OCI-LY3 (cell line): ENCODE measurements around the gene PDE1A.

Experiments used
- H2AFZ ChIP-seq: fragments of 200-600, 300-600 bp; shearing (Covaris generic); 2 replicates; pipeline ENCODE4 v1.6.0; 2014; ENCODE audit warnings: antibody characterized with exemption, low read depth, low read length
- H3K27ac ChIP-seq: fragments of 200-600, 300-600 bp; sonication (generic); 2 replicates; pipeline ENCODE4 v1.5.1; 2014; ENCODE audit warnings: mild to moderate bottlenecking, low read length, moderate library complexity, mixed read lengths
- H3K27me3 ChIP-seq: fragments of 200-600, 300-600 bp; sonication (generic); 2 replicates; pipeline ENCODE4 v1.6.1; 2014; ENCODE audit warnings: low read depth, low read length, mixed read lengths
- H3K36me3 ChIP-seq: fragments of 200-600, 300-600 bp; sonication (generic); replicated peaks from 2 replicates; pipeline ENCODE3; 2014; ENCODE audit warnings: low read depth, low read length, mixed read lengths
- H3K4me1 ChIP-seq: fragments of 300-600, 200-600 bp; sonication (generic); 2 replicates; pipeline ENCODE4 v1.6.1; 2014; ENCODE audit warnings: low read length, mixed read lengths
- H3K4me2 ChIP-seq: fragments of 200-600, 300-600 bp; sonication (generic); 2 replicates; pipeline ENCODE4 v1.6.1; 2014; ENCODE audit warnings: low read length, mixed read lengths
- H3K4me3 ChIP-seq: fragments of 300-600, 200-600 bp; sonication (generic); 2 replicates; pipeline ENCODE4 v1.5.1; 2014; ENCODE audit warnings: antibody characterized with exemption, mild to moderate bottlenecking, low read length, moderate library complexity
- H3K79me2 ChIP-seq: fragments of 300-600, 200-600 bp; shearing (Covaris generic); 2 replicates; pipeline ENCODE4 v1.6.1; 2014; ENCODE audit warnings: mild to moderate bottlenecking, low read length, mixed read lengths
- H3K9ac ChIP-seq: fragments of 300-600, 200-600 bp; shearing (Covaris generic); 2 replicates; pipeline ENCODE4 v1.6.0; 2014; ENCODE audit warnings: mild to moderate bottlenecking, low read length, moderate library complexity
- H3K9me3 ChIP-seq: fragments of 200-600, 300-600 bp; shearing (Covaris generic); 2 replicates; pipeline ENCODE4 v1.6.1; 2014; ENCODE audit warnings: low read length, mixed read lengths; ENCODE audit not compliant: insufficient read depth
- H4K20me1 ChIP-seq: fragments of 200-600, 300-600 bp; sonication (generic); 2 replicates; pipeline ENCODE4 v1.6.1; 2016; ENCODE audit warnings: low read length, mixed read lengths; ENCODE audit not compliant: insufficient read depth
- CTCF ChIP-seq: fragments of 200-600, 300-600 bp; sonication (generic); IDR thresholded peaks from 2 replicates; pipeline ENCODE4 v1.5.1; 2014; ENCODE audit warnings: antibody characterized with exemption, low read length, low read depth
- EZH2phosphoT487 ChIP-seq: fragments of 200-600 bp; shearing (Covaris generic); IDR thresholded peaks from 2 replicates; pipeline ENCODE4 v1.6.1; 2018; ENCODE audit warnings: antibody characterized with exemption, mixed run types, low read depth

The PDE1A gene

DNA sequence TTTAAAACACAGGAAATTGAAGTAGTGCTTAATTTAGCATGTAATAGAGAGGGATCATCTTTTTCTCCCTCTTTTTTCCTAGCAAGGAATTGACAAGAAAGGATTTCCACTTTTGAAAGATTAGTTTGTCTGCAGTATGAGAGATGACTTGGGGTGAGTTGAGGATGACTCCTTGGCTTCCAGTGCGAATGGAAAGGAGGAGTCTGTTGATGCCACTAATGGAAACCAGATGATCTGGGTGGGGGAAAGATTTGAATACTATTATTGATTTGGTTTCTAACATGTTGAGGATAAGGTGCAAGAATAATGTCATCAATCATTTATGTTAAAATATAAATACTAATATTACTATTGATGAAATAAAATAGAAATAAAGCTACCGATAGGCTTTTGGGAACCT is 235.8 kb downstream of the PDE1A start:
- Histone ChIP-seq H3K27me3 (no peaks in the 10 kb centered on the region), H4K20me1 (no peaks in the 10 kb centered on the region), H3K4me3 (no peak overlapping the region), H3K9me3 (no peaks in the 10 kb centered on the region), H3K27ac (no peak overlapping the region), H3K4me1 (no peaks in the 10 kb centered on the region), H3K79me2 (no peaks in the 10 kb centered on the region), H3K4me2 (no peak overlapping the region), H3K9ac (no peak overlapping the region), H2AFZ (no peak overlapping the region), H3K36me3 (no peaks in the 10 kb centered on the region)
- TF ChIP-seq CTCF (no peak), EZH2phosphoT487 (no peak)

DNA sequence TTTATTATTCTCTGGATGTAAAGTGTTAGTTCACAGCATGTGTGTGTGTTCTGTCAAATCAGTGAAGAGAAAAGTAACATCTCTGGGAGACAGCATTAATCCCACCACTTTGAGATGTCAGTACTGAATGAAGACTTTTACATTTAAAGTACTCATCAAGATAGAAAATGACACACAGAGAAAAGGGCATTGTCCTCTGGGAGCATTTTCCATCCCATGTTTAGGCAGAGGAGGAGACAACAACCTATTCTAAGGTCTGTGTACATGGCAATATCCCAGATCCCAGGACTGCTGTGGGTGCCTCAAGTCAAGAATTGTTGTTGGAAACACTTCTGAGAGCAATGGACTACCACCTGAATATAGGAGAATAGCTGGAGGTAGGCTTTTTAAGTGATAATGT is 239.7 kb downstream of the PDE1A start:
- H3K4me1 ChIP-seq, result no peaks in the 10 kb centered on the region
- H3K9ac ChIP-seq, result no peak overlapping the region
- H3K9me3 ChIP-seq, result no peaks in the 10 kb centered on the region
- H3K27me3 ChIP-seq, result no peaks in the 10 kb centered on the region
- H4K20me1 ChIP-seq, result no peaks in the 10 kb centered on the region
- H3K36me3 ChIP-seq, result no peaks in the 10 kb centered on the region
- H3K4me3 ChIP-seq, result no peak overlapping the region
- H3K27ac ChIP-seq, result no peak overlapping the region
- no peak overlapping the region for H3K4me2 ChIP-seq
- no peak overlapping the region for H2AFZ ChIP-seq
- H3K79me2 ChIP-seq, result no peaks in the 10 kb centered on the region
- TF ChIP-seq CTCF (no peak), EZH2phosphoT487 (no peak)

DNA sequence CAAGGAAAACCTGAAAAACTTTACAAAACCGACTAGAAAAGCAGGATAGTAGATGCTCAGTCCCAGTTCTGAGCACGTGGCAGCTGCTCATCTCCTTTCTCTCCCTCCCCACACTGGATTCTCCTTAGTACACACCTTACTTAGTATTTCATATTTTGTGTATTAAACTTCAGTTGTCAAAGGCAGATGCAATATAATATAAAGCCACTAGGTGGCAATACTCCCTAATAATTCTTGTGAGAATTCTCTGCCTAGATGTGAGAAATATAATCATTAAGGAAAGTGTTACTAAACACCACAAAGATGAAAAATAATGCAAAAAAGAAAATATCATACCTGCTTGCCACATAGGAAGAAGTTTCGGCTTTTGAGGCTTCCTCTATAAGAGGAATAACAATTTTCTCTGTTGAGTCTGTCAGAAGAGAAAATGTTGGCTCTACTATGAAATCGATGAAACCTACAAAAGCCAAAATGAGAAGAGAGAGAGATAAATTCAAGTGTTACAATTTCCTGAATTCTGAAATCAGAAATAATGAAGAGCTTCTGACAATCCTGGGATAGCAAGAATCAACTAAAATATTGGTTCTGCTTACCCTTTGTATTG is 240.6 kb downstream of the PDE1A start:
- H3K4me3 ChIP-seq, result no peak overlapping the region
- no peak overlapping the region for H2AFZ ChIP-seq
- no peak overlapping the region for H3K9ac ChIP-seq
- H3K4me2 ChIP-seq, result no peak overlapping the region
- no peaks in the 10 kb centered on the region for H3K36me3 ChIP-seq
- H3K27me3 ChIP-seq, result peaks cover 8% of the 10 kb centered on the region; the same call in 1 of the 2 replicates
- H3K4me1 ChIP-seq, result no peaks in the 10 kb centered on the region
- no peaks in the 10 kb centered on the region for H4K20me1 ChIP-seq
- no peaks in the 10 kb centered on the region for H3K79me2 ChIP-seq
- H3K27ac ChIP-seq, result no peak overlapping the region
- no peaks in the 10 kb centered on the region for H3K9me3 ChIP-seq
- peak; percentile 81 for TF ChIP-seq CTCF
- TF ChIP-seq EZH2phosphoT487, result no peak

GRCh38 chr2:182182436-182182835 is 244.4 kb downstream of the PDE1A start:
- Histone ChIP-seq H3K4me2 (no peak overlapping the region), H3K4me3 (no peak overlapping the region), H2AFZ (no peak overlapping the region), H4K20me1 (no peaks in the 10 kb centered on the region), H3K9ac (no peak overlapping the region), H3K79me2 (no peaks in the 10 kb centered on the region), H3K9me3 (no peaks in the 10 kb centered on the region), H3K27me3 (peaks cover 11% of the 10 kb centered on the region; the same call in 1 of the 2 replicates), H3K36me3 (no peaks in the 10 kb centered on the region), H3K27ac (no peak overlapping the region), H3K4me1 (no peaks in the 10 kb centered on the region)
- TF ChIP-seq EZH2phosphoT487 (no peak), CTCF (no peak)
